GM18519 (cell line): Measurements from ENCODE around the gene DDHD1.

ENCODE experiments used
- ATAC-seq: cut with Tn5 transposase; IDR thresholded peaks from one replicate; pipeline ENCODE4 v1.9.1; 2021; ENCODE audit warnings: mild to moderate bottlenecking, moderate library complexity; ENCODE audit not compliant: unreplicated experiment, low FRiP score

Gene DDHD1

DNA sequence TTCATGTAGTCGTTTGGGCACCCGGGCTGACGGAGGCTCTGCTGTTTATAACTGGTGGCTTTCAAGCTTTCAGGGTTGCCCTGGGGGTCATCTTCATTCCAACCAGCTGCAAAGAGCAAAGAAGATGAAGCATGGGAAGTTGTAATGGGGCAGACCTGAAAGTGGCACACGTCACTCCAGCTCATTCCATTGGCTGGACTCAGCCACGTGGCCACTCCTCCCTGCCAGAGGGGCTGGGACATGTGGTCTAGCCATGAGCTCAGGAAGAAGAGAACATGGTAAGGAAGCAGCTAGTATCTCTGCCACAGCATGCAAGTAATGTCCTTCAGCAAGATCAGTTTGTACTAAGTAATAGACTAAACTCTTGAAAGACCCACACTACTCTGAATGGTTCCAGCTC is 150.5 kb downstream of the DDHD1 start:
- no peak for ATAC-seq

DNA sequence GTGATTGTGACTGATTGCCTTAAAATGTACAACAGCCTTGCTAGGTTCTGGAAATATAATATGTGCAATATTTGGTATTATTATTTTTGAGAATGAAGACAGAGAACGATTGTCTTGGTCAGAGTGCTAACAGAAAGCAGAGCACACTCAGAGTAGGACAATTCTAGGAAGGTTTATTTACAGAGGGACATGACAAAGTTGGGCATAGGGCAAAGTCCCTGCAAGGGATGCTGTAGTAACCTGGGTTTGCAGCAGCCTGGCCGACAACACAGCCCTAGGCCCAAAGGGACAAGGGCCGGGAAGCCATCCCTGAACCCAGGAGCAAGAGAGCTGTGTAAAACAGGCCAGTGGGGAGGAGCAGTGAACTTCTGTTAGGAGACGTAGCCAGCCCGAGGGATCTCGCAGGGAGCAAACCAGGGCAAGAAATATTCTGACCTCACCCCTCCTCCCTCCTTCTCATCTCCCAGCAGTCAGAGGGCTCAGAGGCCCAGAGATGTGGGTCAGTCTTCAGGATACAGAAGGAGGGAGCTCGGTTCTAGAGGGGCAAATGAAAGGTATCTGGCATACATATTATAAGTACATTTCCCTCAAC is 151.2 kb downstream of the DDHD1 start:
- ATAC-seq: no peak

DNA sequence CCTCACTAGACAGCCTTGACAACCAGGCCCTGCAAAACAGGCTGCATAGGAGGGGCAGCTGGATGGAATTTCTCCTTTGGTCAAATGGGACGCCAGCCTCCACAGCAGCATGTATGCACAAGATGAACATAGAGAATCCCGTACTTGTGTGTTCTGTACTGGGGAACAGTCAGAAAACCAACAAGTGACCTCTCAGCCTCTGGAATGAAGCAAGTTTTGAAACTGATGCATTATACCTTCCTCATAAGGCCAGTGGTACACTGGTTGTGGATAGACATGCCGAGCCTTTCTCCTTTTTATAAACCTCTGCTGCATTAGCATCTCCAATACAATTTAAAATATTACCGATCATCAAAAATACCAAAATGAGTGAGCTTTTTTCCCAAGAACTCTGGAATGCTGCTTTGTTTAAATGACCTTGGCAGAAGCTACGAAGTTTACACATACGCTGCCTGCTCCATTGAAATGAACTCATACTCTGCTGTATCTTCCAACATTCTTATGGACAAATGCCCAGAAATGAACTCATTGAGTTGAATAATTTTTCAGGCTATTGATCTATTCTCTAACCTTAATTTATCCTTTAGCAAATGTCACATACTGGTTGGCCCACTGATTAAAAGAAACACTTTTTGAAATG is 154.6 kb downstream of the DDHD1 start:
- no peak for ATAC-seq

DNA sequence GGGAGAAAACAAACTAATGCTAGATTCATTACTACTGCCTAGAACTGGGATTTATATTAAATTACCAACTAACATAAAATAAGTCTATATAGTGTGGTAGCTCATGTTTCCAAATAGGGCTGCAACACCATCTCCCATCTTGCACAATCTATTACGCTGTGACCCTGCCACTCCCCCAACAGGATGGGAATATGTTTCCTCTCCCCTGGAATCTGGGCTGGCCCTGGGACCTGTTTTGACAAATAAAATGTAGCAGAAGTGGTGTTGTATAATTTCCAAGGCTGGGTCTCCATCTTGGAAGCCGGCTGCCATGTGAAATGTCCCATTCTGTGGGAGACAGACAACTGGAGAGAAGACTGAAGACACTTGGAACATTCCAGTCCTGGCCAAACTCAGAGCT is 156.6 kb downstream of the DDHD1 start:
- no peak for ATAC-seq

DNA sequence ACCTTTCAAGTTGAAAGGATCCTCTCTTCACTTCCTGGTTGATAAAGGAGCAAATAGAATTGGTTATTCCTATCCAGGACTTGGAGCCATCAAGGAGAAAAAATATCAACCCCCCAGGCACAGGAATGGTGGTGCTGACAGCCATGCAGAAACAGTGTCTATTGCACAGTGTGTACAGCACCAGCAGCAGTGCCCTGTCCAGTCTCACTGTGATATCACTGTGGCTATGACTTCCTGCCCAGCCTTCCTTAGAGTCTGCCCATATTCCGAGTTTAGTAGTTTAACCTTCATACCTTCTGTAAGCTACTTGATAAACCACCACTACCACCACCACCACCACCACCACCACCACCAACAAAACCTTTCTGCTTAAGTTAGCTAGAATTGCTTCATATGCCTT is 157.1 kb downstream of the DDHD1 start:
- no peak for ATAC-seq

DNA sequence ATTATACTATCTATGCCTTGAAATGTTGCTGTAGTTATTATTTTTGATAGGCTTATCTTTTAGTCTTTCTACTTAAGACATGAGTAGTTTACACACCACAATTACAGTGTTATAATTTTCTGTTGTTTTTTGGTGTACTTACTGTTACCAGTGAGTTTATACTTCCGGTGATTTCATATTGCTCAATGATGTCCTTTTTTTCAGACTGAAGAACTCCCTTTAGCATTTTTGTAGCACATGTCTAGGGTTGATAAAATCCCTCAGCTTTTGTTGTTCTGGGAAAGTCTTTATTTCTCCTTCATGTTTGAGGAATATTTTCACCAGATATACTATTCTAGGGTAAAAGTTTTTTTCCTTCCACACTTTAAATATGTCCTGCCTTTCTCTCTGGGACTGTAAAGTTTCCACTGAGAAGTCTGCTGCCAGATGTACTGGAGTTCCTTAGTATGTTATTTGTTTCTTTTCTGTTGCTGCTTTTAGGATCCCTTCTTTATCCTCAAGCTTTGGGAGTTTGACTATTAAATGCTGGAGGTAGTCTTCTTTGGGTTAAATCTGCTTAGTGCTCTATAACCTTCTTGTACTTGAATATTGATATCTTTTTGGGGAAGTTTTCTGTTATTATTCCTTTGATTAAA is 160.8 kb downstream of the DDHD1 start:
- no peak for ATAC-seq

DNA sequence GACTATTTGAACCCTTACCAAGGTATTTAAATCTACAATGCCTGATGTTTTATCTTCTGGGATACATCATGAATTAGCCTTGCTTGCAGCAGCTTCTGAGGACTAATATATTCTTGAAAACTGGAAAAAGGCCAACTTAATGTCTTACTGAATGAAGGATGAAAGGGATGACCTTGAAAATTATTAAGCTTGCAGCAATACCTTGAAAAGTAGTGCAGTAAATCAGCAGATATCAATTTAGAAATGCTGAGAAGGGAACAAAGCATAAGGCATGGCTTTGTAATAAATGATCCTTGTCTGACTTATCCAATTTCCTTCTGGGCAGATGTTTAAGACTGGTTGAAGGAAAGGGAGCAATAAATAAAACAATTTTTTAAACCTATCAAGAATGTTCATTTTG is 165.0 kb downstream of the DDHD1 start:
- ATAC-seq: no peak

DNA sequence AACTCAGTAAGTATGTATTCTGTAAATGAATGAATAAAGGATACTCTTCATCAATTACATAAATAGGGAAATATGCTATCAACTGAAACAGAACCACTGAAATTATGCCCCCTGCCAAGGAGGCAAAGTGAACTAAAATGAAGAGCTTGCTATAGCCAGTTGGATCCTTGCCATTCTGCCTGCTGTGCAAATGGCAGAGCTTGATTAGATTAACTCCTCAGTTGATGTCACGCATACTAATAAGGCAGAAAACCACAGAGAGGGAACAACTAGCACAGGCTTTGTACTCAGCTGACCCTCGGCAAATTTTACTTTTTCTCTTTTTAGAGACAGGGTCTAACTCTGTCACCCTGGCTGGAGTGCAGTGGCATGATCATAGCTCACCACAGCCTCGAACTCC is 165.6 kb downstream of the DDHD1 start:
- ATAC-seq: no peak

DNA sequence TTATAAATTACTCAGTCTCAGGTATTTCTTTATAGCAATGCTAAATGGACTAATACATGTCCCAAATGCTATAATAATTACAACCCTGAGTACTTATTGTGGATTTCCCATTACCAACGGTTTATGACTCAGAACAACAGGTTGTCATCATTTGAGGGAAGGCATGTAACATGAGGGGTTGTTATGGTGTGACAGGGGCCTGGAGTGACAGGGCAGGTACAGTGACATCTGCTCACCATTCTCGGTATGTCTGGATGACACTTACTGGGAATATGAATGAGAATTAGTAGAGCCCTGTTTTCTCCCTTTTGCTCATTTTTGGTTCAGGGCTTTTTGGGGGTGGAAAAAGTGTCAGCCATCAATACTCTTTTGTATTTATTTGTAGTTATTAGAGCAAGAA is 166.1 kb downstream of the DDHD1 start:
- ATAC-seq: no peak
